HG02798 (cell line): ENCODE data around the gene CARMIL3.
A peak's percentile ranks its signal among the peaks of the same experiment; 100 is the strongest.

Experiments
- ATAC-seq: cut with Tn5 transposase; IDR thresholded peaks from one replicate; pipeline ENCODE4 v1.9.1; 2021; ENCODE audit warnings: mild to moderate bottlenecking; ENCODE audit not compliant: unreplicated experiment, poor library complexity

Gene CARMIL3

GRCh38 chr14:24074625-24075484, 23.0 kb downstream of the CARMIL3 start:
- no peak for ATAC-seq

- ATAC-seq, result no peak
Measured at GRCh38 chr14:24075485-24076301, 23.9 kb downstream of the CARMIL3 start.

GRCh38 chr14:24076302-24076601, 24.4 kb downstream of the CARMIL3 start:
- ATAC-seq, result no peak

- no peak for ATAC-seq
Measured at GRCh38 chr14:24077086-24077485, 25.3 kb downstream of the CARMIL3 start.

GRCh38 chr14:24078146-24078545, 26.3 kb downstream of the CARMIL3 start:
- ATAC-seq, result no peak

- no peak for ATAC-seq
Measured at GRCh38 chr14:24079491-24080141, 27.8 kb downstream of the CARMIL3 start.

- ATAC-seq, result no peak
Measured at GRCh38 chr14:24080142-24080530, 28.3 kb downstream of the CARMIL3 start.

GRCh38 chr14:24080888-24081738, 29.3 kb downstream of the CARMIL3 start:
- ATAC-seq, result peak; percentile 84

- ATAC-seq, result no peak
Measured at GRCh38 chr14:24081739-24082211, 30.0 kb downstream of the CARMIL3 start.

GRCh38 chr14:24082411-24083080, 30.7 kb downstream of the CARMIL3 start:
- ATAC-seq, result no peak

- ATAC-seq, result no peak
Measured at GRCh38 chr14:24083462-24083861, 31.7 kb downstream of the CARMIL3 start.

GRCh38 chr14:24084440-24084839, 32.6 kb downstream of the CARMIL3 start:
- ATAC-seq, result no peak

GRCh38 chr14:24085215-24085614, 33.4 kb downstream of the CARMIL3 start:
- ATAC-seq, result no peak

- no peak for ATAC-seq
Measured at GRCh38 chr14:24086193-24086955, 34.6 kb downstream of the CARMIL3 start.

- ATAC-seq, result no peak
Measured at GRCh38 chr14:24087004-24087403, 35.2 kb downstream of the CARMIL3 start.

- no peak for ATAC-seq
Measured at GRCh38 chr14:24088095-24088494, 36.3 kb downstream of the CARMIL3 start.

- no peak for ATAC-seq
Measured at GRCh38 chr14:24089890-24090289, 38.1 kb downstream of the CARMIL3 start.

GRCh38 chr14:24092110-24092504, 40.3 kb downstream of the CARMIL3 start:
- ATAC-seq, result no peak
